Left ventricle myocardium inferior (tissue), 1 donor: ENCODE measurements around the gene MRPL57. TPM values are rescaled to one million over a fixed set of nuclear protein-coding genes. Genes with fewer than 3 reads are reported as not detected.

Experiments
- total RNA-seq: library from RNA; stranded (reverse); fragmentation: NEBNext Ultra II Directional; extraction: Animal tissue kit (Norgen Biotek cat#: 25700); gene quantifications from one replicate; pipeline ENCODE4 v1.2.1, GENCODE V29; 2021
- donor health status: DM: no; HTN: yes; CAD: no; lungs with severe emphysema.

The MRPL57 gene
- total RNA-seq, 1 donor from 2014 or later = 24.6 TPM

Other genes starting within 250 kb of the MRPL57 start
- 20.2 TPM for gene LATS2, start 115.1 kb upstream of the MRPL57 start, total RNA-seq
- 281 TPM for gene SAP18, start 36.5 kb upstream of the MRPL57 start, total RNA-seq
- 0.60 TPM for gene SKA3, start 106 bp upstream of the MRPL57 start, total RNA-seq